Heart left ventricle (tissue), 16 donors: ENCODE data around the gene SCRN1. TPM values are rescaled to one million over a fixed set of nuclear protein-coding genes. Genes with fewer than 3 reads are reported as not detected.

Experiments used
- ATAC-seq, 4 donors: fragments of 200-7000 bp; cut with Tn5 transposase; one replicate each; pipeline ENCODE4 v1.9.1; 2020 to 2022; ENCODE audit warnings: moderate library complexity in 4 of 4, mild to moderate bottlenecking in 3 of 4, moderate number of reproducible peaks in 1 of 4
- DNase-seq, 5 donors: peaks; one replicate each; pipeline ENCODE4 v3.0.0-alpha.2; 2020
- H3K27ac ChIP-seq, 12 donors: fragments of 200-600 bp; sonication (generic) in 4 of 12; one replicate each; pipeline versions ENCODE4 v1.5.0 to v1.8.0; 2016 to 2022; ENCODE audit warnings: mild to moderate bottlenecking in 2 of 12
- H3K27me3 ChIP-seq, 9 donors: fragments of 200-600 bp; sonication (generic) in 2 of 9; one replicate each; pipeline versions ENCODE4 v1.5.1 to v1.8.0; 2016 to 2022; ENCODE audit warnings: mild to moderate bottlenecking in 3 of 9
- H3K36me3 ChIP-seq, 9 donors: fragments of 200-600 bp; sonication (generic) in 2 of 9; one replicate each; pipeline versions ENCODE4 v1.5.0 to v1.8.0; 2018 to 2022; ENCODE audit warnings: mild to moderate bottlenecking in 2 of 9
- H3K4me1 ChIP-seq, 12 donors: fragments of 200-600 bp; sonication (generic) in 4 of 12; one replicate each; pipeline versions ENCODE4 v1.5.0 to v1.8.0; 2016 to 2022; ENCODE audit warnings: mild to moderate bottlenecking in 3 of 12
- H3K4me3 ChIP-seq, 12 donors: fragments of 200-600 bp; sonication (generic) in 4 of 12; one replicate each; pipeline versions ENCODE4 v1.5.0 to v1.8.0; 2017 to 2022; ENCODE audit warnings: mild to moderate bottlenecking in 9 of 12, moderate library complexity in 4 of 12
- H3K9me3 ChIP-seq, 12 donors: fragments of 200-600 bp; sonication (generic) in 4 of 12; one replicate each; pipeline versions ENCODE4 v1.5.0 to v1.8.0; 2016 to 2022; ENCODE audit warnings: mild to moderate bottlenecking in 1 of 12
- POLR2A ChIP-seq, 2 donors: fragments of 450-650 bp; IDR thresholded peaks; one replicate each; pipeline ENCODE4 v1.6.1; 2017; ENCODE audit warnings: antibody characterized with exemption in 2 of 2, mild to moderate bottlenecking in 2 of 2, moderate library complexity in 2 of 2
- WGBS, 4 donors: extraction: QIAGEN DNeasy Blood & Tissue Kit in 2 of 4; methylation state at CpG; one replicate each; pipeline versions ENCODE4 v1.1.5 to v1.1.7; 2013 to 2018; 5-methylcytosine and 5-hydroxymethylcytosine counted together
- intact Hi-C, 10 donors: fragments of 100-400 bp; cut with DNase I; formaldehyde crosslinking; loops; one replicate each; pipeline versions ENCODE4 v1.11.1 to v1.14.2; 2022
- long read RNA-seq, 3 donors: library from polyadenylated mRNA; unstranded; transcript quantifications; one replicate each; pipeline ENCODE4 v2.0.0, GENCODE V29; 2020 to 2021
- polyA plus RNA-seq, 2 donors: library from polyadenylated mRNA; stranded (reverse); fragments of 200-250 nt; gene quantifications; one replicate each; pipeline ENCODE4 v1.2.3, GENCODE V29; 2013
- total RNA-seq, 9 donors: library from RNA; depleted of rRNA in 2 of 9; stranded (reverse); fragments of >200 nt in 2 of 9; fragmentation: NEBNext Ultra II Directional in 3 of 9; extraction: Animal tissue kit (Norgen Biotek cat#: 25700) in 3 of 9; gene quantifications; one replicate each; pipeline versions ENCODE4 v1.1.0 to v1.2.4, GENCODE V29; 2016 to 2023
- TF ChIP-seq, protein P1 (sequence below), 12 donors: fragments of 200-600 bp; sonication (generic) in 4 of 12; IDR thresholded peaks; one replicate each; pipeline versions ENCODE4 v1.5.0 to v1.8.0; 2018 to 2022; ENCODE audit warnings: antibody characterized with exemption in 12 of 12, mild to moderate bottlenecking in 5 of 12
- donor health status: ischemic (EF 13 %, LVEDD 7.1; RV severe dilation, severe dysfunction).
- donor health status: healthy with polysubstance abuse.
- donor health status: DM: no; HTN: yes; CAD: no.
- donor health status: DM: no; HTN: no; CAD: no.
- donor health status: ischemic (EF 25% LVEDD 6.9; RV normal size, moderate dysfunction).
- donor health status: ischemic (EF 25% LVEDD 5.7; RV mildly dilated, moderate dysfunction).
- donor health status: healthy.
- donor health status: DM: yes; HTN: yes; CAD: no.
- donor health status: ischemic (EF 35%, LVEDD 5.7; RV mildly dilated, moderate dysfunction).
- donor health status: nonischemic (EF 11% LVEDD 7.7; RV severe dilation, severe dysfunction).
- donor health status: DM: yes; HTN: yes; CAD: no.
- donor health status: PGD.
- donor health status: ischemic (EF 29% LVEDD 5.4; RV normal size, mild dysfunction).
- donor health status: nonischemic (EF 23%, LVEDD 6.1; RV moderate dilation, normal function).

Gene SCRN1, protein sequence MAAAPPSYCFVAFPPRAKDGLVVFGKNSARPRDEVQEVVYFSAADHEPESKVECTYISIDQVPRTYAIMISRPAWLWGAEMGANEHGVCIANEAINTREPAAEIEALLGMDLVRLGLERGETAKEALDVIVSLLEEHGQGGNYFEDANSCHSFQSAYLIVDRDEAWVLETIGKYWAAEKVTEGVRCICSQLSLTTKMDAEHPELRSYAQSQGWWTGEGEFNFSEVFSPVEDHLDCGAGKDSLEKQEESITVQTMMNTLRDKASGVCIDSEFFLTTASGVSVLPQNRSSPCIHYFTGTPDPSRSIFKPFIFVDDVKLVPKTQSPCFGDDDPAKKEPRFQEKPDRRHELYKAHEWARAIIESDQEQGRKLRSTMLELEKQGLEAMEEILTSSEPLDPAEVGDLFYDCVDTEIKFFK
- total RNA-seq (10 to 100 TPM; 17.0 to 40.2 (median 23.9) TPM), polyA plus RNA-seq (1 to 10 TPM; 2.7 to 7.1 TPM)
- long read RNA-seq, donor 1, full-length matches to known transcripts = 28 of 43 reads
- long read RNA-seq, donor 1, partial matches to known transcripts = 9 of 43 reads
- long read RNA-seq, donor 1, other reads (novel, unspliced or antisense) = 6 of 43 reads
- long read RNA-seq, donor 2, full-length matches to known transcripts = 46 of 97 reads
- long read RNA-seq, donor 2, partial matches to known transcripts = 7 of 97 reads
- long read RNA-seq, donor 2, other reads (novel, unspliced or antisense) = 44 of 97 reads
- long read RNA-seq, donor 3, full-length matches to known transcripts = 24 of 44 reads
- long read RNA-seq, donor 3, partial matches to known transcripts = 4 of 44 reads
- long read RNA-seq, donor 3, other reads (novel, unspliced or antisense) = 16 of 44 reads

DNA sequence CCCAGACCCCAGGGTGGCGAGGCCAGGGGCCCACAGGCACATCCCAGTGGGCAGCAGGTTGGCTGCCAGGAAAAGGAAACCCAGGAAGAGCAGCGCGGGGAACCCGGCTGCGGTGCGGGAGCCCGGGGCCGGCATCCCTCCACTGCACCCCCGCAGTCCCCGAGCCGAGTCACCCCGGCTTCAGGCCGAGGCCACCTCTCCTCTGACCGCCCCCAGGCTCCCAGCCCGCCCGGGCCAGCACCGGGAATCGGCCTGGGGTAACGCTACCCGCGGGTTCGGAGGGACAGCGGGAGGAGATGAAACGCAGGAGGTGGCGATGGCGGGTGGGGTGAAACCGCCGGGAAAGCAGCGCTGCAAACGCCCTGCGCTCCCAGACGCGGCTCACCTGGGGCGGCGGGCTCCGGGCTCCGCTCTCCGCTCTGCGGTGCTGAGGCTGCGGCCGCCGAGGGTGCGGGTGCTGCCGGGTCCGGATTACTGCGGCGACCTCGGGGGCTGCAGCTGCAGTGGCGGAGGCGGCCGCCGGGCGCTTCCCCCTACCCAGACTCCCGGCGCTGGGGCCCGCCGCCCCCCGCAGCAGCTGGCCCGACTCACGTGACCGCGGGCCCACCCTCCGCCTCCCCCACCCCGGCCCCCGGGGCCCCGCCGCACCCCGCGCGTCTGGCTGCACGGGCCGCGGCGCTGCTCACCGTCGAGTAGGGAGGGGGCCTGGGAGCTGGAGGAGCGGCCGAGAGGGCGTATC is at the start of gene SCRN1:
TSS of gene SCRN1 (minus strand) at position 545 of the 739 bp plus-strand sequence. CDS start 20,734 bp downstream, outside the sequence.
- WGBS, 4 donors = 0 to 1% (median 0%) methylated on average over 27 to 79 of the region's 79 CpGs
- peak within 1 kb of the TSS; percentile 47 to 97 (median 88) for H3K4me3 ChIP-seq
- peaks cover 0 to 24% (median 15%) of the 10 kb centered on the region in 12 donors for H3K9me3 ChIP-seq
- H3K36me3 ChIP-seq = no peaks in the 10 kb centered on the region
- ATAC-seq = peak in 3 of 4 donors; percentile 38 to 75 (median 69)
- peaks cover 0 to 19% (median 3%) of the 10 kb centered on the region in 12 donors for H3K4me1 ChIP-seq
- intact Hi-C loops = loop anchor here in 1 of 10 donors (5.0 kb wide), 1 partner anchor 38 kb away; the partner anchor contains the start of genes FKBP14 and PLEKHA8
- peak; percentile 34 to 64 (median 50) for DNase-seq
- TF ChIP-seq, protein P1, sequence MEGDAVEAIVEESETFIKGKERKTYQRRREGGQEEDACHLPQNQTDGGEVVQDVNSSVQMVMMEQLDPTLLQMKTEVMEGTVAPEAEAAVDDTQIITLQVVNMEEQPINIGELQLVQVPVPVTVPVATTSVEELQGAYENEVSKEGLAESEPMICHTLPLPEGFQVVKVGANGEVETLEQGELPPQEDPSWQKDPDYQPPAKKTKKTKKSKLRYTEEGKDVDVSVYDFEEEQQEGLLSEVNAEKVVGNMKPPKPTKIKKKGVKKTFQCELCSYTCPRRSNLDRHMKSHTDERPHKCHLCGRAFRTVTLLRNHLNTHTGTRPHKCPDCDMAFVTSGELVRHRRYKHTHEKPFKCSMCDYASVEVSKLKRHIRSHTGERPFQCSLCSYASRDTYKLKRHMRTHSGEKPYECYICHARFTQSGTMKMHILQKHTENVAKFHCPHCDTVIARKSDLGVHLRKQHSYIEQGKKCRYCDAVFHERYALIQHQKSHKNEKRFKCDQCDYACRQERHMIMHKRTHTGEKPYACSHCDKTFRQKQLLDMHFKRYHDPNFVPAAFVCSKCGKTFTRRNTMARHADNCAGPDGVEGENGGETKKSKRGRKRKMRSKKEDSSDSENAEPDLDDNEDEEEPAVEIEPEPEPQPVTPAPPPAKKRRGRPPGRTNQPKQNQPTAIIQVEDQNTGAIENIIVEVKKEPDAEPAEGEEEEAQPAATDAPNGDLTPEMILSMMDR (IDR thresholded peaks at IDR 0.05) = no peak
- no peak for TF ChIP-seq POLR2A (IDR thresholded peaks at IDR 0.05)
- H3K27me3 ChIP-seq = peaks cover 0 to 24% (median 0%) of the 10 kb centered on the region in 9 donors
- peak within 1 kb of the TSS; percentile 43 to 91 (median 80) for H3K27ac ChIP-seq

DNA sequence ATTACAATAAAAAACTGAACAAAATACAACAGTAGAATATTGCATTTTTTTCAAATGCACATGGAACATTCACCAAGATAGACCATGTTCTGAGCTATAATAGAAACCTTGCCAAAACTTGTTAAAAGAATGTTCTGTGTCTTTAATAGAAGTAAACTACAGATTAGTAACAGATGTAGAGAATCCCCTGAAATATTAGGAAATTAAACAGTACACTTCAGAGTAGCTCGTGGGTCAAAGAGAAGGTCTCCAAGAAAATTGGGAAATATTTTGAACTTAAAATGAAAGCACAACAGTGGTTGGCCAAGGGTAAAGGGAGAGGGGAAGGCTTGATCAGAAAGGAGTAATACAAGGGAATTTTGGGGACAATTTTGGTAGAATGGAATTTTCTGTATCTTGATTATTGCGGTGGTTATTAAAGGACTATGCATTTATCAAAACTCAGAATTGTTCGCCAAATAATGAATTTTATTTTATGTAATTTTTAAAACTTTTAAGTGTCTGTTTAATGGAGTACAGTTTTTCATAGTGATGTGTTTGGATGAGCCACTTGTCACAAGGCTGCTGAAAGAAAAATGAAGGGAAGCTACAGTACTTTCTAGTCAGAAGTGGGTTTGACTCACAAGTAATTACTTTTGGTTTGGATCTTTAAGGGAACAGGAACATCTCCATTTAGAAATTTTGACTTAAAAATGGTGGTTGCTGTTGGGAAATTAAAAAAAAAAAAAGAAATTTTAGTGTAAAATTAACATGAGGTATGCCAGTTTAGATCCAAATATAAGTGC is 48.8 kb upstream of the SCRN1 start:
- DNase-seq (no peak), ATAC-seq (peak in 2 of 4 donors; percentile 16 to 70)
- Histone ChIP-seq H3K9me3 (no peaks in the 10 kb centered on the region), H3K4me1 (peaks cover 0 to 14% (median 0%) of the 10 kb centered on the region in 12 donors), H3K27ac (no peak overlapping the region), H3K36me3 (no peaks in the 10 kb centered on the region), H3K27me3 (no peaks in the 10 kb centered on the region), H3K4me3 (no peak overlapping the region)
- 88 to 93% (median 90%) methylated on average over 3 of the region's 3 CpGs for WGBS, 4 donors
- no peak for TF ChIP-seq POLR2A (IDR thresholded peaks at IDR 0.05)
- TF ChIP-seq, protein P1 (IDR thresholded peaks at IDR 0.05) = no peak
- intact Hi-C loops = no loop called here

DNA sequence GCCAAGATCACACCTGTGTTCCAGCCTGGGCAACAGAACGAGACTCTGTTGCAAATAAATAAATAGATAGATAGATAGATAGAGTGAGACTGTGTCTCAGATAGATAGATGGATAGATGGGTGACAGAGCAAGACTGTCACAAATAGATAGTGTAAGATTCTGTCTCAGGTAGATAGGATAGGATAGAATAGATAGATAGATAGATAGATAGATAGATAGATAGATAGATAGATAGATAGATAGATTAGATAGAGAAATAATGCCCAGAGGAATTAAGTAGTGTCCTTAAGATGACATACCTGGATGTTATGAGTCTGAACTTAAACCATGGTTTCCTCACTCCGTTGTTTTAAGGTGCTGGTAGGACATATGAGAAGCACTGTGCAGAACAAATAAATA is 46.6 kb upstream of the SCRN1 start:
- Histone ChIP-seq H3K4me1 (peaks cover 0 to 22% (median 7%) of the 10 kb centered on the region in 12 donors), H3K4me3 (no peak overlapping the region), H3K27me3 (no peaks in the 10 kb centered on the region), H3K27ac (no peak overlapping the region), H3K36me3 (no peaks in the 10 kb centered on the region), H3K9me3 (no peaks in the 10 kb centered on the region)
- no peak for ATAC-seq
- 58 to 95% (median 79%) methylated on average over 2 of the region's 2 CpGs for WGBS, 4 donors
- TF ChIP-seq, protein P1 (IDR thresholded peaks at IDR 0.05) = no peak
- no peak for TF ChIP-seq POLR2A (IDR thresholded peaks at IDR 0.05)
- no peak for DNase-seq
- intact Hi-C loops = no loop called here
